GM18867 (cell line): ENCODE results near the gene IQCM.

Source experiments
- ATAC-seq: cut with Tn5 transposase; IDR thresholded peaks from one replicate; pipeline ENCODE4 v1.9.1; 2021; ENCODE audit warnings: mild to moderate bottlenecking, moderate library complexity; ENCODE audit not compliant: unreplicated experiment

The IQCM gene

GRCh38 chr4:149815743-149816142 is at the start of gene IQCM:
IQCM (minus strand) TSS chr4:149815843; CDS start chr4:149742691, 73,152 bp downstream.
- ATAC-seq, result no peak

GRCh38 chr4:149857446-149857845 is 41.8 kb upstream of the IQCM start:
- no peak for ATAC-seq

GRCh38 chr4:149845743-149846142 is 30.1 kb upstream of the IQCM start:
- ATAC-seq, result no peak

GRCh38 chr4:149841686-149842085 is 26.0 kb upstream of the IQCM start:
- ATAC-seq, result no peak

- ATAC-seq, result no peak
Measured at GRCh38 chr4:149838036-149838435, 22.4 kb upstream of the IQCM start.

GRCh38 chr4:149836546-149836945 is 20.9 kb upstream of the IQCM start:
- no peak for ATAC-seq

- ATAC-seq, result no peak
Measured at GRCh38 chr4:149835280-149835679, 19.6 kb upstream of the IQCM start.

GRCh38 chr4:149831656-149832208 is 16.1 kb upstream of the IQCM start:
- no peak for ATAC-seq

- ATAC-seq, result no peak
Measured at GRCh38 chr4:149830823-149831222, 15.2 kb upstream of the IQCM start.

- ATAC-seq, result no peak
Measured at GRCh38 chr4:149825336-149825735, 9.7 kb upstream of the IQCM start.

GRCh38 chr4:149823769-149824221 is 8.2 kb upstream of the IQCM start:
- no peak for ATAC-seq

GRCh38 chr4:149801416-149801815 is 14.2 kb downstream of the IQCM start:
- ATAC-seq, result no peak

- no peak for ATAC-seq
Measured at GRCh38 chr4:149799546-149799945, 16.1 kb downstream of the IQCM start.

- no peak for ATAC-seq
Measured at GRCh38 chr4:149796381-149796780, 19.3 kb downstream of the IQCM start.

- no peak for ATAC-seq
Measured at GRCh38 chr4:149795256-149795655, 20.4 kb downstream of the IQCM start.

- no peak for ATAC-seq
Measured at GRCh38 chr4:149794352-149794751, 21.3 kb downstream of the IQCM start.

- no peak for ATAC-seq
Measured at GRCh38 chr4:149793459-149793858, 22.2 kb downstream of the IQCM start.

- ATAC-seq, result no peak
Measured at GRCh38 chr4:149791851-149792250, 23.8 kb downstream of the IQCM start.

GRCh38 chr4:149790172-149790907 is 25.3 kb downstream of the IQCM start:
- no peak for ATAC-seq

- ATAC-seq, result no peak
Measured at GRCh38 chr4:149788300-149788699, 27.3 kb downstream of the IQCM start.

- no peak for ATAC-seq
Measured at GRCh38 chr4:149785696-149786431, 29.8 kb downstream of the IQCM start.

- no peak for ATAC-seq
Measured at GRCh38 chr4:149784018-149784417, 31.6 kb downstream of the IQCM start.
